GM12891 (cell line): Measurements from ENCODE around the gene MEGF6.

Experiments used
- PAX5 ChIP-seq: IDR thresholded peaks from 2 replicates; pipeline ENCODE4 v1.6.1; 2011; ENCODE audit warnings: low read length, moderate library complexity, mild to moderate bottlenecking; ENCODE audit not compliant: insufficient read depth, severe bottlenecking
- POLR2A ChIP-seq: IDR thresholded peaks from 2 replicates; pipeline ENCODE4 v1.6.1; 2011; ENCODE audit warnings: low read depth, low read length, control low read depth
- POLR2AphosphoS5 ChIP-seq: IDR thresholded peaks from 2 replicates; pipeline ENCODE4 v1.6.1; 2011; ENCODE audit warnings: low read depth, low read length, control low read depth
- POU2F2 ChIP-seq: IDR thresholded peaks from 2 replicates; pipeline ENCODE4 v1.6.1; 2011; ENCODE audit warnings: low read depth, mild to moderate bottlenecking, control low read depth, low read length, moderate library complexity
- SPI1 ChIP-seq: IDR thresholded peaks from 2 replicates; pipeline ENCODE4 v1.6.1; 2011; ENCODE audit warnings: low read depth, low read length, control low read depth
- TAF1 ChIP-seq: IDR thresholded peaks from 2 replicates; pipeline ENCODE4 v1.6.1; 2011; ENCODE audit warnings: low read depth, low read length, control low read depth

- TF ChIP-seq POLR2A (no peak), TAF1 (no peak), SPI1 (no peak), POLR2AphosphoS5 (no peak), PAX5 (no peak), POU2F2 (no peak)
Measured at GRCh38 chr1:3654549-3655281, 43.4 kb upstream of the MEGF6 start.
